ENCODE data around the gene PCLO. TPM values are rescaled to one million over a fixed set of nuclear protein-coding genes. Genes with fewer than 3 reads are reported as not detected.

Gene PCLO
- total RNA-seq, 1 donor from 2014 or later, result 5.3 TPM

GRCh38 chr7:83065714-83066113 is 97.0 kb downstream of the PCLO start:
- H3K4me1 Mint-ChIP-seq, result no peaks in the 10 kb centered on the region
- no peak overlapping the region for H3K27ac Mint-ChIP-seq
- H3K27me3 Mint-ChIP-seq (ENCODE audit: low read depth), result no peaks in the 10 kb centered on the region
- no peaks in the 10 kb centered on the region for H3K36me3 Mint-ChIP-seq
- DNase-seq (ENCODE audit: low spot score in 2 of 2, unreplicated experiment in 2 of 2), result no peak
- no peaks in the 10 kb centered on the region for H3K9me3 Mint-ChIP-seq
- H3K4me3 Mint-ChIP-seq, result no peak overlapping the region
- TF ChIP-seq, protein P1, sequence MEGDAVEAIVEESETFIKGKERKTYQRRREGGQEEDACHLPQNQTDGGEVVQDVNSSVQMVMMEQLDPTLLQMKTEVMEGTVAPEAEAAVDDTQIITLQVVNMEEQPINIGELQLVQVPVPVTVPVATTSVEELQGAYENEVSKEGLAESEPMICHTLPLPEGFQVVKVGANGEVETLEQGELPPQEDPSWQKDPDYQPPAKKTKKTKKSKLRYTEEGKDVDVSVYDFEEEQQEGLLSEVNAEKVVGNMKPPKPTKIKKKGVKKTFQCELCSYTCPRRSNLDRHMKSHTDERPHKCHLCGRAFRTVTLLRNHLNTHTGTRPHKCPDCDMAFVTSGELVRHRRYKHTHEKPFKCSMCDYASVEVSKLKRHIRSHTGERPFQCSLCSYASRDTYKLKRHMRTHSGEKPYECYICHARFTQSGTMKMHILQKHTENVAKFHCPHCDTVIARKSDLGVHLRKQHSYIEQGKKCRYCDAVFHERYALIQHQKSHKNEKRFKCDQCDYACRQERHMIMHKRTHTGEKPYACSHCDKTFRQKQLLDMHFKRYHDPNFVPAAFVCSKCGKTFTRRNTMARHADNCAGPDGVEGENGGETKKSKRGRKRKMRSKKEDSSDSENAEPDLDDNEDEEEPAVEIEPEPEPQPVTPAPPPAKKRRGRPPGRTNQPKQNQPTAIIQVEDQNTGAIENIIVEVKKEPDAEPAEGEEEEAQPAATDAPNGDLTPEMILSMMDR (IDR thresholded peaks at IDR 0.05; ENCODE audit: unreplicated experiment), result no peak

DNA sequence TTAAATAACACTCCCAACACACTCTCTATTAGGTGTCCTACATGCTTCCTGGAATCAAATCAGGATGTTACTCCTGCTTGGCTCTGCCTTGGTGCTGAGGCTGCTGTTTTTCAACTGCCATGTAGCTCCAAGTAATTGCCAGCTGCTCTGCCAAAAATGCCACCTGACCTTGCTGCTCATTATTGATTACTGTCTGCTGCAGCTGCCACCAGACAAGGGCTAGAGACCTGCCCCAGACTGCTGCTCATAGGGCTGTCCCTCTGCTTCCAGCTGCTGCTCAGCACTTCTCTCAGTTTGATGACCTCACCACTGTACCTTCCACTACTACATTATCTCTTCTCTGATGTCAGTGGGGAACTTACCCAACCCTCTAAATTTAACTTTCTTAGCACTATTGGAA is 102.5 kb downstream of the PCLO start:
- H3K27ac Mint-ChIP-seq, result no peak overlapping the region
- no peaks in the 10 kb centered on the region for H3K27me3 Mint-ChIP-seq (ENCODE audit: low read depth)
- DNase-seq (ENCODE audit: low spot score in 2 of 2, unreplicated experiment in 2 of 2), result no peak
- peaks cover 6% of the 10 kb centered on the region for H3K4me1 Mint-ChIP-seq
- TF ChIP-seq, protein P1 (IDR thresholded peaks at IDR 0.05; ENCODE audit: unreplicated experiment), result no peak
- no peaks in the 10 kb centered on the region for H3K36me3 Mint-ChIP-seq
- no peak overlapping the region for H3K4me3 Mint-ChIP-seq
- no peaks in the 10 kb centered on the region for H3K9me3 Mint-ChIP-seq

DNA sequence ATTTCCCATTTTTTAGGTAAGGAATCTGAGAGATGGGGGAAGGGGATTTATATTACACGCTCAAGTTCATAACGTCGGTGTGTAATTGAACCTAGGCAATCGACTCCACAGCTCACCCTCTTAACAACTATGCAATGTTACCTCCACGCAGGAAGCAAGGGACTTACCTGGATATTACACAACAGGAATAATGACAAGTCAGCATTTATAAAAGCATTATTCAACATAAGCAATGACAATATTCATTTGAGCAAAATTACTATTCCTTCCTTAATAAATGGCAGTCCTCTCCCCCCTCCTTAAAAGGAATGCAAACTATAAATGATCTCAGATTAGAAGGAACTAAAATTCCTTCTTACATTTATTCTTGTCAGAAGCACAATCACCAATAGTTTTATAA is 104.0 kb downstream of the PCLO start:
- Mint-ChIP-seq H3K27ac (no peak overlapping the region), H3K36me3 (no peaks in the 10 kb centered on the region), H3K4me1 (peaks cover 10% of the 10 kb centered on the region), H3K9me3 (no peaks in the 10 kb centered on the region), H3K4me3 (no peak overlapping the region), H3K27me3 (ENCODE audit: low read depth) (no peaks in the 10 kb centered on the region)
- no peak for DNase-seq (ENCODE audit: low spot score in 2 of 2, unreplicated experiment in 2 of 2)
- TF ChIP-seq, protein P1 (IDR thresholded peaks at IDR 0.05; ENCODE audit: unreplicated experiment), result no peak

- no peak overlapping the region for H3K27ac Mint-ChIP-seq
- no peak for DNase-seq (ENCODE audit: low spot score in 2 of 2, unreplicated experiment in 2 of 2)
- peaks cover 7% of the 10 kb centered on the region for H3K4me1 Mint-ChIP-seq
- no peaks in the 10 kb centered on the region for H3K36me3 Mint-ChIP-seq
- TF ChIP-seq, protein P1 (IDR thresholded peaks at IDR 0.05; ENCODE audit: unreplicated experiment), result no peak
- no peaks in the 10 kb centered on the region for H3K27me3 Mint-ChIP-seq (ENCODE audit: low read depth)
- H3K9me3 Mint-ChIP-seq, result no peaks in the 10 kb centered on the region
- H3K4me3 Mint-ChIP-seq, result no peak overlapping the region
Measured at GRCh38 chr7:83055197-83055596, 107.5 kb downstream of the PCLO start.

GRCh38 chr7:83054472-83054871 is 108.2 kb downstream of the PCLO start:
- no peak overlapping the region for H3K27ac Mint-ChIP-seq
- H3K27me3 Mint-ChIP-seq (ENCODE audit: low read depth), result no peaks in the 10 kb centered on the region
- H3K4me3 Mint-ChIP-seq, result no peak overlapping the region
- H3K36me3 Mint-ChIP-seq, result no peaks in the 10 kb centered on the region
- H3K4me1 Mint-ChIP-seq, result peaks cover 4% of the 10 kb centered on the region
- H3K9me3 Mint-ChIP-seq, result no peaks in the 10 kb centered on the region
- TF ChIP-seq, protein P1 (IDR thresholded peaks at IDR 0.05; ENCODE audit: unreplicated experiment), result no peak
- no peak for DNase-seq (ENCODE audit: low spot score in 2 of 2, unreplicated experiment in 2 of 2)

DNA sequence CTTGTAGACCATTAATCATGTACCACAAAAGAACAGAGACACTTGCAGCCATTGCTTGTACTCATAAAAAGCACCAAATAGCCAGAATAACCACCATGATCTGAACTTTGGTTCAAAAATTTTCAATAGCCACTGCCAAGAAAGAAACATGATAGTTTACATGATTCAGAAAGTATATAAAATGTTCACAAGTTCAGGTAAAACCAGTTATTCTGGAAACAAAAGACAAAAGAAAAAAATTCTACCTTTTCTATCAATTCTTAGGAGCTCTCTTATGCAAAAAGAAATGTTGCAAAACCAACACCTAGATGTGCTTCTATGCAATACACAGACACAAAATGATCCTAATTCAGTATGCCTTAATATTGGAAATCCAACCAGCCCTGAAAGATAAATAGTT is 108.7 kb downstream of the PCLO start:
- Mint-ChIP-seq H3K4me1 (peaks cover 4% of the 10 kb centered on the region), H3K9me3 (no peaks in the 10 kb centered on the region), H3K27ac (peak overlapping the region; percentile 12), H3K36me3 (no peaks in the 10 kb centered on the region), H3K27me3 (ENCODE audit: low read depth) (no peaks in the 10 kb centered on the region), H3K4me3 (no peak overlapping the region)
- TF ChIP-seq, protein P1 (IDR thresholded peaks at IDR 0.05; ENCODE audit: unreplicated experiment), result no peak
- no peak for DNase-seq (ENCODE audit: low spot score in 2 of 2, unreplicated experiment in 2 of 2)

Measured in mesothelial cell of epicardium (in vitro differentiated cells).